OCI-LY1 (cell line): ENCODE measurements around the gene RABL2A.
"Not testable (repeated sequence)": the region's sequence is repeated elsewhere in the genome, so short reads cannot be mapped to it uniquely, and the experiment has no call there.

Experiments used
- CTCF ChIP-seq: fragments of 200-600 bp; sonication (generic), shearing (Covaris generic); IDR thresholded peaks from 2 replicates; pipeline ENCODE4 v1.5.1; 2017; ENCODE audit warnings: mild to moderate bottlenecking, antibody characterized with exemption, low read length, moderate library complexity, mixed read lengths
- EZH2 ChIP-seq: fragments of 200-600 bp; sonication (generic), shearing (Covaris generic); IDR thresholded peaks from 2 replicates; pipeline ENCODE4 v1.8.0; 2017; ENCODE audit warnings: borderline replicate concordance, mixed run types, mild to moderate bottlenecking, antibody characterized with exemption, low read length, moderate library complexity, mixed read lengths

- TF ChIP-seq CTCF, EZH2: not testable (repeated sequence)
These were observed 8.3 kb downstream of the RABL2A start for GRCh38 chr2:113635358-113635757.
